DND-41 (cell line): ENCODE data around the gene RHOD.

Source experiments
- EZH2 ChIP-seq: IDR thresholded peaks from 3 replicates; pipeline ENCODE4 v1.6.1; 2012; ENCODE audit warnings: borderline replicate concordance, low read depth, mild to moderate bottlenecking, moderate library complexity, low read length, inconsistent platforms; ENCODE audit not compliant: severe bottlenecking
- TF ChIP-seq, protein P1 (sequence below): IDR thresholded peaks from 2 replicates; pipeline ENCODE4 v1.5.1; 2012; ENCODE audit warnings: borderline replicate concordance, low read length, moderate library complexity, mild to moderate bottlenecking; ENCODE audit not compliant: poor library complexity, severe bottlenecking; ENCODE audit errors: extremely low read depth

DNA sequence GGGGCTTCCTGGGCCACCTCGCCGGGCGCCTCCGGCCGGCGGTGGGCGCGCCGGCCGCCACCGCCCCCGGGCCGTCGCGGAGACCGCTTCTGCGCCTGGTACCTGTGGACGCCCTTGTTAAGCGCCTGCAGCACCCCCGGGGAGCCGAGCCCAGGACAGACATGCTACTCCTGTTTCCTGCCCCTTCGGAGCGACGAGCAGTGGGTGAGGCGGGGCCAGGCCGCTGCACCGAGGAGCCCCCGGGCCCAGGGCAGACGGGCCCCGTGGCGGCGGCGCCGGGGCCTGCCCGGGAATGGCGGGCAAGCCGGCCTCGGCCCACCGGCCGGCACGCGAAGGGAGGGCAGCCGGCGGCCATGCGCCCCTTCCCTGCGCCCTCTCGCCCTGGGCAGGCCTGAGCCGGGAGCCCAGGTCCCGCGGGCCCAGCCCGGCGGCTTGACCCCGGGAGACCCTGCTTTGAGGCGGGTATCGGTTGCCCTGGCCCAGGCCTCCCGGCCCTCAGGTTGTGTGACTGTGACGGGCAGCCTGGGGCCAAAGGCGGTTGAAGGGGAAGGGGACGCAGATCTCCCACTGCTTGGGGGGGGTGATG is 61.6 kb downstream of the RHOD start:
- TF ChIP-seq, protein P1, sequence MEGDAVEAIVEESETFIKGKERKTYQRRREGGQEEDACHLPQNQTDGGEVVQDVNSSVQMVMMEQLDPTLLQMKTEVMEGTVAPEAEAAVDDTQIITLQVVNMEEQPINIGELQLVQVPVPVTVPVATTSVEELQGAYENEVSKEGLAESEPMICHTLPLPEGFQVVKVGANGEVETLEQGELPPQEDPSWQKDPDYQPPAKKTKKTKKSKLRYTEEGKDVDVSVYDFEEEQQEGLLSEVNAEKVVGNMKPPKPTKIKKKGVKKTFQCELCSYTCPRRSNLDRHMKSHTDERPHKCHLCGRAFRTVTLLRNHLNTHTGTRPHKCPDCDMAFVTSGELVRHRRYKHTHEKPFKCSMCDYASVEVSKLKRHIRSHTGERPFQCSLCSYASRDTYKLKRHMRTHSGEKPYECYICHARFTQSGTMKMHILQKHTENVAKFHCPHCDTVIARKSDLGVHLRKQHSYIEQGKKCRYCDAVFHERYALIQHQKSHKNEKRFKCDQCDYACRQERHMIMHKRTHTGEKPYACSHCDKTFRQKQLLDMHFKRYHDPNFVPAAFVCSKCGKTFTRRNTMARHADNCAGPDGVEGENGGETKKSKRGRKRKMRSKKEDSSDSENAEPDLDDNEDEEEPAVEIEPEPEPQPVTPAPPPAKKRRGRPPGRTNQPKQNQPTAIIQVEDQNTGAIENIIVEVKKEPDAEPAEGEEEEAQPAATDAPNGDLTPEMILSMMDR: no peak
- no peak for TF ChIP-seq EZH2
